ENCODE measurements around the gene KCP.
"Not testable (repeated sequence)": the region's sequence is repeated elsewhere in the genome, so short reads cannot be mapped to it uniquely, and the experiment has no call there.

KCP gene

DNA sequence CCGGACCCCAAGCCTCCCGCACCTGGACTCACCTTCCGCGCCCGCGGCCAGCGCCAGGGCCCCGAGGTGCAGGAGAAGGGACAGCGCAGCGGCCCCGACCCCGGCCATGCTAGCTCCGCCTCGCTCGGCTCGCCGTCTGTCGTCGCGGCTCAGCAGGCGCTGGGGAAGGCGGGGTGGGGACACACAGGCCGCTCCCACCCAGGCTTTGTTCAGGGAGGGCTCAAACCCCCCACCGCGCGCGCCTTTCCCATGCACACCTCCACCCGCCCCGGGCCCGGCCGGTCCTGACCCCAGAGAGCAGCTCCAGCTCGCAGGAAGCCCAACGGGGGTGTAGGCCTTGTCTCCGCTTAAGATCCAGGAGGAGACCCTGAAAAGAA, at the start of gene KCP:
TSS of gene KCP (minus strand) at position 141 of the 377 bp plus-strand sequence. CDS start at position 108, 33 bp downstream.
- DNase-seq (ENCODE audit: low spot score): no peak

DNA sequence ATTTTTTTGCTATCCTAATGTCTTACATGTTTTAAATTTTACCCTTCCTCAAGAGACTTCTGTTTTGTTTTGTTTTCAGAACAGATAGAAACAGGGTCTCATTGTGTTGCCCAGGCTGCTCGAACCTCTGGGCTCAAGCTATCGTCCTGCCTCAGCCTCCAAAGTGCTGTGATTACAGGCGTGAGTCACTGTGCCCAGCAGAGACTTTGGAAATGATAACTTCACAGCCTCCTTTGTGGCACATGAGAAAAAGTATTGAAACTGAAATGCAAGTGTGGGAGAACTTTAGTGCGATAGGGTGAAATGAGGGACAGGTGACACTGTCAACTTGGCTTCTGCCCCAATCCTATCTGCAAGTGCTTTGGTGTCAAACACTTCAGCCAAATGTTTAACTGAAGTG, 48.8 kb upstream of the KCP start:
- DNase-seq (ENCODE audit: low spot score): no peak

DNA sequence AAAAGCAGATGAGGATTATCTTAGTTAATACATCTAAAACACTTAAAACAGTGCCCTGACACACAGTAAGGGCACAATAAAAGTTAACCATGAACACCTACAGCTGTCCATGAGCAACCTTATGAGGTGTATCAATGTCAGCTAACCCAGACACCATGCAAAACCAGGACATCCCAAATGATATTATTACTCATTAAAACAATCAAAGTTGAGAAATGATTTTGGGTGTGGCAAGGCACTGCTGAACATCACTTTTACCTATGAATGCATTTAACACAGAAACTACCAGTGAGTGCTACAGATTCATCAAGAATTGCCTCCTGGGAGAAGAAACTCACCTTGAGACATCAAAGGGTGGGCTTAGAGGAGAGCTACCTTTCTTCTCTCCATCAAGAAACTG, 45.5 kb upstream of the KCP start:
- no peak for DNase-seq (ENCODE audit: low spot score)

DNA sequence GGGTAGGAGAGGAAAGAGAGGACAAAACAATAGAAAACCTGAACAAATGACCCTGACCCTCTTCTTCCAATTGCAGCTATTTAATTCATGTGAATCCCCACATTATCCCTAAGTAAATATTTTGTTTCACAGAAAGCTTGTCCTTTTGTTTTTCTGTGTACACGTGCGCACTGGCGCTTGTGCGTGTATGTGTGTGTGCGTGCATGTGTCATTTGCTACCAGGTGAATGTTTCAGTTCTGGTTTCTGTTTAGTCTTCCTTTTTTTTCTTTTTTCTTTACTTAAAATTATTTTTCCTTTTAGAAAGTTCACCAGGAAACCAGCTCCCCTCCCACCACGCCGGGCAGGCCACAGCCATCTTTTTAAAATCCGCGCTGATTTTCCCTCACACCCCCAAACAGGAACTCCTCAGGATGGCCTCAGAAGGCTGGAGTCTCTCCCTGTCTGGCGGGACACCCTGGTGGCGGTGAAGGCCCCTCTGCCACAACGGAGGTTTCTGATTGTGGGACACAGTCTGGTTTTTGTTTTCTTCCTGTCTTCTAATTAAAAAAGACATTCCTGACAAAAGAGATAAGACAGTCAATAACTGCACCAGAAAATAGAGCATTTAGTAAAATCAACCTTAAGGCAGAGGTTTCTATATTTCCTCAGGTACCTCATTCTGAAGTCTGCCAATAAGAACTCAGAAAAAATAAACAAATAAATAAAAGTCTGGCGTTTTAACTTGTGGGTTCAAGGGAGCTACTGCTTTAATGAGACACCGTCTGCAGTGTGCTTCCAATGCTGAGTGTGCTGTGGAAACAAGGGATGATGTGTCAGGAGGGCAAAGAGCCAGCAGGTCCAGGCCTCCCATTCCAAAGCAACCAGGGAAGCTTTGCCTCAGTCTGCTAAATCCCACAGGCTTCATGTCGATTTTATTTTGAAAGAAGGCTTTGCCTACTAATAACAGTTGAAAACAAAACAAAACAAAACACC, 44.6 kb upstream of the KCP start:
- DNase-seq (ENCODE audit: low spot score): peak; percentile 24

DNA sequence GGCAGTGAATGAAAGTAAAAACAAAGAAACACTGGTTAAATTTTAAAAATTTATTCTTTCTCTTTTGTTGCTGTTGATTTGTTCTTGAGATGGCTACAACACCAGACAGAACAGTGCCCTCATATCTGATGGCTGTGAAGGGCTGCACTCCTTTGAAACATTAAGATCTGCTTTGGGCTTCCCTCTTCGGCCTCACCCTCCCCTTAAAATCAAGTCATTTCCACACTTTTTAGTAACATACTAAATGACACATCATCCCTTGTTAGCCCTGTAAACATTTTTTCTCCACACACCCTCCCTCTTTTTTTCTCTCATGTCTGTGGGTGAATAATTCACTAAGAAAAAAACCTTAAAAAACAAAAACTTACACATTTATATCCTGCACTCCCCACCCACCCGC, 43.6 kb upstream of the KCP start:
- no peak for DNase-seq (ENCODE audit: low spot score)

DNA sequence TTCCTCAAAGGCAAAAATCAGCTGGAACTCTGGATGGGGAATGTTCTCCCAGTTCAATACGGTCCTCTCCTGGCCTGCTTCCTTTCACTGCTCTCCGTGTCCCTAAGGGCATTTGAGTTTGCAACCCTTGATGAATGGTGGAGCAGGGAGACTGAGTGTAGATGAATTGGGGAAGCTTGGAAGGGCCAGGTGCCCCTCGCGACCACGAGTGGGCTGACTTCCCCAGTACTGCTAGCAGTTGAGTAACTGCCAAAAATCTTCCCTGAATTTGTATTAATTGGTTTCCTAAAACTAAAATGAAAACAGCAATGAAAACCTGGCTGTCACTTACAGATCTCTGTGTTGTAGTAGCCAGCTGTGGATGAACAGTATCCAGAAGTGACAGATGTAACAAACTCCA, 40.8 kb upstream of the KCP start:
- DNase-seq (ENCODE audit: low spot score): no peak

DNA sequence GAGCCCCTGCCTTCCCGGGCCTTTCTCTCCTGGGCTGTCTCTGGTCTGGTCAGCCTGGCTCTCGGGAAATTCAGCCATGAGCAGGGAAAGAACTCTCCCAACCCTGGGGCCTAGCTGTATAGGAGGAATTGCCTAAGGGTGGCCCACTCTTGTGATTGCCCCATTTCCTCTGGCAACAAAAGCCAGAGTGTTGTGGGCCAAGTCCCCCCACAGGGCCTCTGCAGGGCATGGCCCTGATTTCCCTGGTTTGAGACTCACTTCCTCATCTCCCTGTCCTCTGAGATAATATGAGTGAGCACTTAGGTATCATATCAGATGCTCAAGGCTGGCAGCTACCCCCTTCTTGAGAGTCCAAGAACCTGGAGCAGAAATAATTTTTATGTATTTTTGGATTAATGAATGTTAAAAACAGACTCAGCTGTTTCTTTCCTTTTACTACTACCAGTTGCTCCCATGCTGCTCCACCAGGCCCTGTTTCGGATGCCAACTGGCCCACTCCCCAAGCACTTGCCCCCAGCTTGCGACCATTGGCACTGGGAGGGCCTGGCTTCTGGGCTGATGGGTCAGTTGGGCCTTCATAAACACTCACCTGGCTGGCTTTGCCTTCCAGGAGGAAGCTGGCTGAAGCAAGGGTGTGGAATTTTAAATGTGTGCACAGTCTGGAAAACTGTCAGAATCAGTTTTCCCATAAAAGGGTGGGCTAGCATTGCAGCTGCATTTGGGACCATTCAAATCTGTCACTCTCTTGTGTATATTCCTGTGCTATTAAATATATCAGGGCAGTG, 38.7 kb upstream of the KCP start:
- no peak for DNase-seq (ENCODE audit: low spot score)

DNA sequence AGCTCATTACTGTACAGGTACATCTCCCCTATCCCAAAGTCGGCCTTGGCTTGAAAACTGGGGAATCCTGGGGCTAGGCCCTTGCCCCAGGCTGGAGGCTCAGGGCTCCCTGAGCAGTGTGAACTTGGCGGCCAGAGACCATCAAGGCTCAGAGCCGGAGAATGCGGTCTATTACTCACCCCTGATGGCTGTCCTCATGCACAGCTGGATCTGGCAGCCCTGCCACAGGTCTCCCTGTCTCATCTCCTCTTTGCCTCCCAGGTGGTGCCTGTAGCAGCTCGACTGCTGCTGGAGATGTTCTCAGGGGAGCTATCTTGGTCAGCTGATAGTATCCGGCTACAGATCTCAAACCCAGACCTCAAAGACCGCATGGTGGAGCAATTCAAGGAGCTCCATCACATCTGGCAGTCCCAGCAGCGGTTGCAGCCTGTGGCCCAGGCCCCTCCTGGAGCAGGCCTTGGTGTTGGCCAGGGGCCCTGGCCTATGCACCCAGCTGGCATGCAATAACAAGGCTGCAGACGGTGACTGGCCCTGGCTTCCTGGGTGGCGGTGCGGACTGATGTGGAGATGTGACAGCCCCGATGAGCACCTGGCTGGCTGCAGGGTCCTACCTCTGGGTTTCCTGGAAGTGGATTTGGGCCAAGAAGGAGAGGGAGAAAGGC, 37.9 kb upstream of the KCP start:
- DNase-seq (ENCODE audit: low spot score): no peak

DNA sequence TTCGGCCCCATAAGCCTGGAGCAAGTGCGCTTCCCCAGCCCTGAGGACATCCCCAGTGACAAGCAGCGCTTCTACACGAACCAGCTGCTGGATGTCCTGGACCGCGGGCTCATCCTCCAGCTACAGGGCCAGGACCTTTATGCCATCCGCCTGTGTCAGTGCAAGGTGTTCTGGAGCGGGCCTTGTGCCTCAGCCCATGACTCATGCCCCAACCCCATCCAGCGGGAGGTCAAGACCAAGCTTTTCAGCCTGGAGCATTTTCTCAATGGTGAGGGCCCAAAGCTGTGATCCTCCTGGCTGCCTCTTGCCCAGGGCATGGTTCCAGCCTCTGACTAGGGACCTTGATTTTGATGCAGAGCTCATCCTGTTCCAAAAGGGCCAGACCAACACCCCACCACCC, 37.3 kb upstream of the KCP start:
- no peak for DNase-seq (ENCODE audit: low spot score)

DNA sequence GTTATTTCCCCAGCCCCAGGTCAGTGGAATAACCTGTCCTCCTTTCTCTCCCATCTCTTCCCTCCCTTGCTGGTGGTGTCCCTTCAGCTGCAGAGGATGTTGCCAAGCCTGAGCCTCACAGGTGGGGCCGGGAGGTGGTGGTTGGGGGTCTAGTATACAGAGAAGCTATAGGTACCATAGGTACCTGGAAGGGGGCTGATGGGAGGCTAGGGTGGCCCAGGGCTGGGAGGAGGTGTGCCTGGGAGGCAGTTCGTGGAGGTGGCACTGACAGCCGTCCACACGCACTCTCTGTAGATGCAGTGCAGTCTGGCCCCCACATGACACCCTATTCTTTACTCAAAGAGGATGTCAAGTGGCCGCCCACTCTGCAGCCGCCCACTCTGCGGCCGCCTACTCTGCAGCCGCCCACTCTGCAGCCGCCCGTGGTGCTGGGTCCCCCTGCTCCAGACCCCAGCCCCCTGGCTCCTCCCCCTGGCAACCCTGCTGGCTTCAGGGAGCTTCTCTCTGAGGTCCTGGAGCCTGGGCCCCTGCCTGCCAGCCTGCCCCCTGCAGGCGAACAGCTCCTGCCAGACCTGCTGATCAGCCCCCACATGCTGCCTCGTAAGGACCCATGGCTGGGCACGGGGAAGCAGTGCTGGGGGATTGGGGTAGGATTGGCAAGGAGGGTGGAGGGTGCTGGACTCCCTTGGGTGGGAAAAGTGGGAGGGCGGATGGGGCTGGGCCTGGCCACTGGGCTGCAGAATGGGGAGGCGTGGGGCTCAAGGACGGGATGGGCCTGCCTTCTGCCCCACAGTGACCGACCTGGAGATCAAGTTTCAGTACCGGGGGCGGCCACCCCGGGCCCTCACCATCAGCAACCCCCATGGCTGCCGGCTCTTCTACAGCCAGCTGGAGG, 36.7 kb upstream of the KCP start:
- DNase-seq (ENCODE audit: low spot score): peak; percentile 30

DNA sequence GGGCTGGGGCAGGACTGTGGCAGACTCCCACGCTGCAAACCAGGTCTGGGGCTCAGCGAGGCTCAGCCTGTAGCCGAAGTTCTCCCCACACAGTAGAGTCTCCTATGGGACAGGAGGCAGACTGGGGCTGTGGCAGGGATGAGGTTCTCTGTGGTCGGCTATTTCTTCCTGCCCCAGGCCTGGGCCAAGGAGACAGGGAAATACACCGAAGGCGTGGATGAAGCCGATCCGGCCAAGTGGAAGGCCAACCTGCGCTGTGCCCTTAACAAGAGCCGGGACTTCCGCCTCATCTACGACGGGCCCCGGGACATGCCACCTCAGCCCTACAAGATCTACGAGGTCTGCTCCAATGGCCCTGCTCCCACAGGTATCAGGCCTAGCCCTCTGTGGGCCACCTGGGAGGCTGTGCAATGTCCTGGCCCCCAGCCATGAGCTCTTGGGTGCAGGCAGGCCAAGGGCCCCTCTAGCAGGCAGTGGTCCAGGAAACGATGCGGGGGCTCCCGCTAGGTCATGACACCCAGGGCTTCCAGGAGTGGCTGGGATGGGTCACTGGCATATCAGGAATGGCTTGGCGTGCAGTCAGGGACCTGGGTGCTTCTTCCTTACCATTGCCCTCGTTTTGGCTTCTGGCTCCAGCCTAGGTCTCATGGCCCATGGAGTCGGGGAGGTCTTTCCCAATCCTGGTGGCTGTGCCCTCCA, 35.3 kb upstream of the KCP start:
- no peak for DNase-seq (ENCODE audit: low spot score)

DNA sequence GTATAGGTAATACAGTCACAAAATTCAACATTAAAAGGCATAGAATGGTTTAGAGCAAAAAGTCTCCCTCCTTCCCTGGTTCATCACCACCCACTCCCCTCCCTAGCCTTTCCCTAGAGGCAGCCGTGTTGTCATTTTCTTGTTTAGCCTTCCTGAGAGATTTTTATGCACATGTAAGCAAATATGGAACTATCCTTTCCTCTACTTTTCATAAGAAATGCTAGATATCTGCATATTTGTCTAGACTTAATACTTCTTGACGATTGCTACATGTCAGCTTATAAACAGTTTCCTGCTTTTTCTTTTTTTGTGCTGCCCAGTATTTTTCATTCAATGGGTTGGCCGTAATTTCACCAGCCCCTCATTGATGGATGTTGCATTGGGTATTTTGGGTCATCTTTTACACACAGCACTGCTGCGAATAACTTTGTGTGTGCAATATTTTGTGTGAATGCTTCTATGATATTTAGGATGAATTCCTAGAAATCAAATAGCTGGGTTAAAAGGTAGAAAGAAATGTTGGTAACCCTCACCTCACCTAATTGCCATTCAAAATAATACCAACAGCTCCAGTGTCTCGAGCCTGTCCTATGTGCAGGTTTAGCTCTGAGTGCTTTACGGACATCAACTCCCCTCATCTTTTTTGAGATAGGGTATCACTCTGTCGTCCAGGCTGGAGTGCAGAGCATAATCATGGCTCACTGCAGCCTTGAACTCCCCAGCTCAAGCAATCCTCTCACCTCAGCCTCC, 34.2 kb upstream of the KCP start:
- no peak for DNase-seq (ENCODE audit: low spot score)

DNA sequence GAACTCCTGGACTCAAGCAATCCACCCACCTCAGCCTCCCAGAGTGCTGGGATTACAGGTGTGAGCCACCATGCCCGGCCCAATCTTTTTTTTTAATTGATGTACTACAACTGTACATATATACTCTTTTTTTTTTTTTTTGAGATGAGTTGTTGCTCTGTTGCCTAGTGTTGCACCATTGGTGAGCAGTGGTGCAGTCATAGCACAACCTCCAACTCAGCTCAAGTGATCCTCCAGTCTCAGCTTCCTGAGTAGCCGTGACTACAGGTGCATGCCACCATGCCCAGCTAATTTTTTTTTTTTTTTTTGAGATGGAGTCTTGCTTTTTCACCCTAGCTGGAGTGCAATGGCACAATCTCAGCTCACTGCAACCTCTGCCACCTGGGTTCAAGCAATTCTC, 32.7 kb upstream of the KCP start:
- DNase-seq (ENCODE audit: low spot score): not testable (repeated sequence)

DNA sequence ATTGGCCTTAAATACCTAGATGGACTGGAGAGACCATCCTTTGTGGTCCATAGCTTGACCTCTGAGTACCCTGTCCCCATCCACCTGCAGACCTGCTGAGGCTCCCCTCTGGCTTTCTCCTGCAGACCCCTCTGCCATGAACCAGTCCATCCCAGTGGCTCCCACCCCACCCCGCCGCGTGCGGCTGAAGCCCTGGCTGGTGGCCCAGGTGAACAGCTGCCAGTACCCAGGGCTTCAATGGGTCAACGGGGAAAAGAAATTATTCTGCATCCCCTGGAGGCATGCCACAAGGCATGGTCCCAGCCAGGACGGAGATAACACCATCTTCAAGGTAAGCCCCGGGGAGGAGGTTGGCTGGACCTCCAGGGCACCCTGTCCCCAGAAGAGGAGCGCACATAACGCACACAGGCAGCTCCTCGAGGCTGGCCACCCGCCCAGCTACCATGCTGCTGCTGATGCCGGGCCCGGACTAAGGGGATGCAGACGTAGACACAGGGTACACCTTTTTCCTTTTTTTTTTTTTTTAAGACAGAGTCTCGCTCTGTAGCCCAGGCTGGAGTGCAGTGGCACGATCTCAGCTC, 31.5 kb upstream of the KCP start:
- no peak for DNase-seq (ENCODE audit: low spot score)

DNA sequence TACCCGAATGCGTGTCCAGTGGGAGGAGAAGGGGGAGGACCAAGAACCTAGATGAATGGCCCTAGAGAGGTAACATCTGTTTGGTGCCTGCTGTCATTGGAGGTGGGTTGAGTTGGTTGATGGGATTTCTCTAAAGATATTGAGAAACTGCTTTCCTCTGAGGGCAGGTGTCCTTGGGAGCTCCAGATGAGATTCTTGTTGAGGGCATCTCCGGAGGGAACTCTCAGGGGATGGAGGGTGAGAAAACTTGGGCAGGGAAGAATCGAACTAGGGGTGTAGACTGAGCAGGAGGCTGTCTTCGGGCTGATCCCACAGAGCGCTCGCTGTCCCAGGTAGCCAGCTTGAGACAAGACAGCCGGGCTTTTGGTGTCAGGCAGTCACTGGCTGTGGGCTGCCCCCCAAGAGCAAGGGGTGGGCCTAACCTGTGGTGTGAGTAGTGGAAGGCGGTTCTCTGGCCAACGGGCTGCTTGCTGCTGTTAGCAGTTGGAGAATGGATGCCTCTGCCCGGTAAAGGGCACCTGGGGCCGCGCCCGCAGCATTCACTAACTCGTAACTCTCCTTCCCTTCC, 30.9 kb upstream of the KCP start:
- DNase-seq (ENCODE audit: low spot score): no peak

DNA sequence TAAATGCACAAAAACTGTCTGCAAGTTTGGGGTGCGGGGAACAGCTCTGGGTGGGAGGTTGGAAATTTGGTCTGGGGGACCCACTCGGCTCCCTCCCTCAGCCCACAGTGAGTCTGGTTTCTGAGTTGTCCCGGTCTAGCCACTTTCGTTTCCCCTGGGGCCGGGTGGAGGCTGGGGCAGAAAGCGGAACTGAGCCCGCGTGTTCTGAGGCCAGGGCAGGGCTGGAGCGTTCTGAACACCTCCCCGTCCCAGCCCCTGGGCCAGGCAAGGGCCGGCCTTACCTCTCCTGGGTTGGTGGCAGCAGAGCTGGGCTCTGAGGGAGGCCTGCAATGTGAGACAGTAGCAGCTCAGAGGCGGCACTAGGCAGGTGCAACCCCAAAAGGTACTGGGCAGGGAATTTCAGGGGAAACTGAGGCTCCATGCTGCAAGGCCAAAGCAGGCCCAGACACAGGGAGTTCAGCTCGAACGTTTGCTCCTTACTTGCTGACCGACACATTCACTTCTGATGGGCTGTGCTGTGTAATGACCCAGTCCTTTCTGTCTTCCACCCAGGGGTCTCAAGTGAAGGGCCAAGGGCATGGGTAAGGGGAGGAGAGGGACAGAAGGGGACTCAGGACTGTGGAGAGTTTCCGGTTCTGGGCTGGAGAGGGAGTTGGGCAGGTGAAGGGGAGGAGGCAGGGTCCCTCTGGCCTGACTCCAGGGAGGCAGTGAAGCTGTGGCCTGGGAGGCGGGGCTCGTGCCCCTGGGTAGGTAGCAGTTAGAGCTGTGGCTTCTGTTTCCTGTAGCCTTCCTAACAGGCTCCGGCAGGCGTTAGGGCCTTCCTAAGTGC, 30.2 kb upstream of the KCP start:
- DNase-seq (ENCODE audit: low spot score): peak; percentile 90

DNA sequence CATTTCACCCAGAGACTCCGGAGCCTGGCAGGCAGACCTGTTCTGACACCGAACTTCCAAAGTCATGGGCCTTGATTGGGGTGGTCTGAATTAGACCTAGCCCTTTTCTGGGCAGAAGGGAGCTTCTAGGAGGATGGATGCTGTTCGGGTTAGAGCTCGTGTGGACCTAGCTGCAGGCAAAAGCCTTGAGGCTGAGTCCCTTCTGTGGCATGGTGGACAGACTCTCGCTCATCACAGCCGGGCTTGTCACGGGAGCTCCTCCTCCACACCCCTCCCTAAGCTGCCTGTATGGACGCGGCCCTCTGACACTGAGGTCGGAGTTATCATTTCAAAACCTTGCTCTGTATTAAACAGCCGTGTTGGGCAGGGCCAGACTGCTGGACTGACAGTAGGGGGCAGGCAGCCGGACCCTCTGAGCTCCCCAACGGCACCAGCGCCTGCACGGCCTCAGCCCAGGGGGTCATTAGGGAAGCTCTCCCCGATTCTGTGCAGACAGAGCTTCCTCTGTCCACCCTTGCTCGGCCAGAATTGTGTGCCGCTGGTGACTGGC, 29.4 kb upstream of the KCP start:
- peak; percentile 59 for DNase-seq (ENCODE audit: low spot score)
